HG02610 (cell line): Measurements from ENCODE around the gene NCK1.
"Not testable (repeated sequence)": the region's sequence is repeated elsewhere in the genome, so short reads cannot be mapped to it uniquely, and the experiment has no call there.

Source experiments
- ATAC-seq: cut with Tn5 transposase; IDR thresholded peaks from one replicate; pipeline ENCODE4 v1.9.1; 2021; ENCODE audit warnings: mild to moderate bottlenecking, moderate library complexity; ENCODE audit not compliant: unreplicated experiment

The NCK1 gene

DNA sequence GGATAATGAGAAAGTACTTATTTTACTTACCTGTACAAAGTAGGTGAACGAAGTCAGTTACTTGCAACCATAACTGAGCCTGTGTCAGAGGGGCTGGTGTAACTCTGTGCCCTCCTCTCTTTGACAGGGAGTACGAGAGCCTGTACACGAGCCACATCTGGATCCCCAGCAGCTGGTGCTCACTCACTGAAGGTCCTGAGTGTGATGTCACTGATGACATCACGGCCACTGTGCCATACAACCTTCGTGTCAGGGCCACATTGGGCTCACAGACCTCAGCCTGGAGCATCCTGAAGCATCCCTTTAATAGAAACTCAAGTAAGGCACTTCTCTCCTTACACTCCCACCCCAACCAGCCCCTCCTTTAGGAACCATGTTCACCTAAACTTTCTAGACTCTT, 120.0 kb downstream of the NCK1 start:
- ATAC-seq = no peak

- ATAC-seq = no peak
Measured at GRCh38 chr3:136982520-136983138, 120.6 kb downstream of the NCK1 start.

DNA sequence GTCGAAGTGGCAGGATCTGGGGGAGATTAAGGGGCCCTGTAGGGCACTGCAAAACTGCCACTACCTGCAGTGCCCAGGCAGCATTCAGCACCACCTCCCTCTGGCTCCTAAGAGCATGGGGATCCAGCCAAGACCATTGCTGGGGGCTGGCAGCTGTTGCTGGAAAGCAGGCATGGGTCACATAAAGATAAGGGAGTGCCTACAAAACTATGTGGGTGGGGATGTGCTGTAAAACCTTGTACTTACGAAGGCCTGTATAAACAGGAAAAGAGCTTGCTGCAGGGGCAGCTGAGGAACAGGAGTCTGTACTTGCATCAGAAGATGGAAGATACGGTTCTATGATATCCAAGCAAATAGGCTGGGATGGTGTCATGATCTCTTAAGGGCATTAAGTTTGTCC, 122.8 kb downstream of the NCK1 start:
- no peak for ATAC-seq

GRCh38 chr3:136987398-136987980, 125.5 kb downstream of the NCK1 start:
- ATAC-seq = not testable (repeated sequence)

GRCh38 chr3:136988651-136989050, 126.6 kb downstream of the NCK1 start:
- no peak for ATAC-seq

GRCh38 chr3:136989781-136990524, 127.9 kb downstream of the NCK1 start:
- ATAC-seq = no peak

GRCh38 chr3:136990826-136991225, 128.8 kb downstream of the NCK1 start:
- no peak for ATAC-seq

- ATAC-seq = no peak
Measured at GRCh38 chr3:136992115-136992514, 130.1 kb downstream of the NCK1 start.

GRCh38 chr3:136994772-136995516, 132.9 kb downstream of the NCK1 start:
- no peak for ATAC-seq

- no peak for ATAC-seq
Measured at GRCh38 chr3:136995652-136996051, 133.6 kb downstream of the NCK1 start.
